WI38 (cell line): ENCODE data around the gene TBC1D8.

Source experiments
- H3K4me3 ChIP-seq: 2 replicates; pipeline ENCODE4 v1.5.1; 2011; ENCODE audit warnings: low read depth, mild to moderate bottlenecking, control low read depth, low read length
- CTCF ChIP-seq: IDR thresholded peaks from 2 replicates; pipeline ENCODE4 v1.5.1; 2012; ENCODE audit warnings: low read depth, mild to moderate bottlenecking, control low read depth, low read length

Gene TBC1D8

DNA sequence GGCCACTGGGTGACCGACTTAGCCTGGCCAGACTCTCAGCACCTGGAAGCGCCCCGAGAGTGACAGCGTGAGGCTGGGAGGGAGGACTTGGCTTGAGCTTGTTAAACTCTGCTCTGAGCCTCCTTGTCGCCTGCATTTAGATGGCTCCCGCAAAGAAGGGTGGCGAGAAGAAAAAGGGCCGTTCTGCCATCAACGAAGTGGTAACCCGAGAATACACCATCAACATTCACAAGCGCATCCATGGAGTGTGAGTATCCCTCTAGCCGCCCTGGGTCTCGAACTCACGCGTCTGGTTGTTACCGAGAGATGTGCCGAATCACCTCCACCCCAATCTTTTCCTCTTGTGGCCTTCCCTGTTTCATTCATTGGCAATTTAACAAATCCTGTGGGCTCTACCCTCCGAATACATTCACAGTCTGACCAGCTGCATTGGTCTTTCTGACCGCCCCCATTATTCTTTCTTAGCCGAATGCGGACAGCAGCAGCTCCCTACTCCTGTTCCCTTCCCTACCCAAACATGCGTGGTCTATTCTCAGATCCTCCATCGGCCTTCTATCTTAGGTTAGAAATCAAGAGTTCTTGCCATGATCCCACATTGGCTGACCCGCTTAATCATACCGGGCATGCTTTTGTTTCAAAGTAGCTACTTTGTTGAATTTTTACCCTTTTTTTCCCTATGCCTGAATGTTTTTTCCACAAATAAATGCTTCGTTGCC, 148.5 kb downstream of the TBC1D8 start:
- peak overlapping the region; percentile 98 for H3K4me3 ChIP-seq
- no peak for TF ChIP-seq CTCF

DNA sequence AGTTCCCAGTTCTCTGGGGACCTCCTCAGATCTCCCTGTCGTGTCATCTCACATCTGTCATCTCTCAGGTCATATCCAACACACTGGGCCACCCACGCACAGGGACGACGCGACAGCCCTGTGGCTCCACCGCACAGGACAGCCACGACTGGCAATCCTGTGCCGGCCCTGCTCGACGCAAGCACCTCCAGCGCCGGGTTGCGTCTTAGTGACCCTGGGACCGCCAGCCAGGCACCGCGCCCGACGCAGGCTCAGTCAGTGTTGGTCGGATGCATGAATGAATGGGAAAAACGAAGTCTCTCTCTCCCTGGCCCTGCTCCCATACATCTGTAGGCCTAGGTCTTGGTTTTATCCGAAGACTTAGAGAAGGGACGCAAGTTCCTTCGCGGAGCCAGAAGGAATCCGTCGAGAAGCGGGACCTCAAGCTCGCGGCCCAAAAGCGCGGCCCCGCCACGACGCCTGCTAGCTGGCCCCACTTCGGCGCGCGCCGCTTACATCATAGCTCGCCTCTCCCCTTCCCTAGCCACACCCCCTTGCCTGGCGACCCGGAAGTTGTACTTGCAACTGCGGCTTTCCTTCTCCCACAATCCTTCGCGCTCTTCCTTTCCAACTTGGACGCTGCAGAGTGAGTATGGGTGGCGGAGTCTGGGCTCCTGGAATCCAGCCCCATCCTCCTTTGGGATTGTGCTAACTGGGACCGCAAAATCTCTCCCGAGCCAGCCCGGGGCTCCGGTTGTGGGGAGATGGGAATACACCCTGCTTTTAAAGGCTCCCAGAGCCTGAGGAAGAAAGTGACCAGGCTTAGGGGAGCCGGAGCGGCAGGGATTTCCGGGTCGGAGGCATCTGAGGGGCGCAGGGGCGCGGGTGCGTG, 149.3 kb downstream of the TBC1D8 start, which contains the start of gene RPL31:
Gene RPL31, plus strand, starts transcription at position 599 of the 871 bp plus-strand sequence. CDS start 413 bp downstream, outside the sequence.
- no peak for TF ChIP-seq CTCF
- H3K4me3 ChIP-seq = peak within 1 kb of the TSS; percentile 98

GRCh38 chr2:100999995-101000394, 151.2 kb downstream of the TBC1D8 start:
- H3K4me3 ChIP-seq = no peak overlapping the region
- TF ChIP-seq CTCF = no peak

- no peak overlapping the region for H3K4me3 ChIP-seq
- no peak for TF ChIP-seq CTCF
Measured at GRCh38 chr2:100998235-100998573, 153.0 kb downstream of the TBC1D8 start.

- no peak overlapping the region for H3K4me3 ChIP-seq
- no peak for TF ChIP-seq CTCF
Measured at GRCh38 chr2:100997509-100998234, 153.5 kb downstream of the TBC1D8 start.

- TF ChIP-seq CTCF = no peak
- H3K4me3 ChIP-seq = no peak overlapping the region
Measured at GRCh38 chr2:100995309-100996075, 155.7 kb downstream of the TBC1D8 start.
